Tibial nerve (tissue), 4 donors: ENCODE results near the gene MAGI1.

Experiments used
- EP300 ChIP-seq, 2 donors: sonication (generic); formaldehyde crosslinking; IDR thresholded peaks; one replicate each; pipeline ENCODE4 v1.6.1; 2017; ENCODE audit warnings: antibody characterized with exemption in 2 of 2, mild to moderate bottlenecking in 1 of 2
- TF ChIP-seq, protein P1 (sequence below), 5 experiments: fragments of 200-600 bp in 3 of 5; fragments of 450-650 bp in 2 of 5; sonication (generic) in 3 of 5; IDR thresholded peaks; one replicate each; pipeline ENCODE4 v1.5.1; 2016 to 2019; ENCODE audit warnings: antibody characterized with exemption in 5 of 5, mild to moderate bottlenecking in 3 of 5, moderate library complexity in 2 of 5

DNA sequence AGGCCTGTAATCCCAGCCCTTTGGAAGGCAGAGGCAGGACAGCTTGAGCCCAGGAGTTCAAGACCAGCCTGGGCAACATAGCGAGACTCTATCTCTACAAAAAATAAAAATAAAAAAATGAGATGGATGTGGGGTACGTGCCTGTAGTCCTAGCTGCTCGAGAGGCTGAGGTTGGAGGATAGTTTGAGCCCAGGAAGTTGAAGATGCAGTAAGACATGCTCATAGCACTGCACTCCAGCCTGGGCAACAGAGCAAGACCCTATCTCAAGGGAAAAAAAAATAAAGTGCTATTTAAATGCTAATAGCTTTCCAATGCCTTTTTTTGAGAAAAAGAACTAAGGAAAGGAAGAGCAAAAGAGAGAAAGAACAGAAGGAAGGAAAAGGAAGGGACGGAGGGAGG, 94.5 kb downstream of the MAGI1 start:
- TF ChIP-seq EP300 (IDR thresholded peaks at IDR 0.05): no peak
- TF ChIP-seq, protein P1, sequence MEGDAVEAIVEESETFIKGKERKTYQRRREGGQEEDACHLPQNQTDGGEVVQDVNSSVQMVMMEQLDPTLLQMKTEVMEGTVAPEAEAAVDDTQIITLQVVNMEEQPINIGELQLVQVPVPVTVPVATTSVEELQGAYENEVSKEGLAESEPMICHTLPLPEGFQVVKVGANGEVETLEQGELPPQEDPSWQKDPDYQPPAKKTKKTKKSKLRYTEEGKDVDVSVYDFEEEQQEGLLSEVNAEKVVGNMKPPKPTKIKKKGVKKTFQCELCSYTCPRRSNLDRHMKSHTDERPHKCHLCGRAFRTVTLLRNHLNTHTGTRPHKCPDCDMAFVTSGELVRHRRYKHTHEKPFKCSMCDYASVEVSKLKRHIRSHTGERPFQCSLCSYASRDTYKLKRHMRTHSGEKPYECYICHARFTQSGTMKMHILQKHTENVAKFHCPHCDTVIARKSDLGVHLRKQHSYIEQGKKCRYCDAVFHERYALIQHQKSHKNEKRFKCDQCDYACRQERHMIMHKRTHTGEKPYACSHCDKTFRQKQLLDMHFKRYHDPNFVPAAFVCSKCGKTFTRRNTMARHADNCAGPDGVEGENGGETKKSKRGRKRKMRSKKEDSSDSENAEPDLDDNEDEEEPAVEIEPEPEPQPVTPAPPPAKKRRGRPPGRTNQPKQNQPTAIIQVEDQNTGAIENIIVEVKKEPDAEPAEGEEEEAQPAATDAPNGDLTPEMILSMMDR (IDR thresholded peaks at IDR 0.05): no peak
